Loucy (cell line): ENCODE data around the gene DCUN1D4.

Source experiments
- EZH2phosphoT487 ChIP-seq: fragments of 200-600 bp; IDR thresholded peaks from 2 replicates; pipeline ENCODE4 v1.6.1; 2018; ENCODE audit warnings: antibody characterized with exemption, mild to moderate bottlenecking, moderate library complexity, borderline replicate concordance
- TF ChIP-seq, protein P1 (sequence below): fragments of 200-600 bp; sonication (generic); conservative IDR thresholded peaks from 2 replicates; pipeline ENCODE4 v1.5.1; 2014; ENCODE audit warnings: mild to moderate bottlenecking, antibody characterized with exemption, low read length

DNA sequence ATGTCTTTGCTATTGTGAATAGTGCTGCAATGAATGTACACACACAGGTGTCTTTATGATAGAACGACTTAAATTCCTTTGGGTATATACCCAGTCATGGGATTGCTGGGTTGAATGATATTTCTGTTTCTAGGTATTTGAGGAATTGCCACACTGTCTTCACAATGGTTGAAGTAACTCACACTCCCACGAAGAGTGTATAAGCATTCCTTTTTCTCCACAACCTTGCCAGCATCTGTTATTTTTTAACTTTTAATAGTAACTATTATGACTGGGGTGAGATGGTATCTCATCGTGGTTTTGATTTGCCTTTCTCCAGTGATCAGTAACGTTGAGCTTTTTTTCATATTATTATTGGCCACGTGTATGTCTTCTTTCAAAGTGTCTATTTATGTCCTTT, 17.6 kb upstream of the DCUN1D4 start:
- TF ChIP-seq, protein P1, sequence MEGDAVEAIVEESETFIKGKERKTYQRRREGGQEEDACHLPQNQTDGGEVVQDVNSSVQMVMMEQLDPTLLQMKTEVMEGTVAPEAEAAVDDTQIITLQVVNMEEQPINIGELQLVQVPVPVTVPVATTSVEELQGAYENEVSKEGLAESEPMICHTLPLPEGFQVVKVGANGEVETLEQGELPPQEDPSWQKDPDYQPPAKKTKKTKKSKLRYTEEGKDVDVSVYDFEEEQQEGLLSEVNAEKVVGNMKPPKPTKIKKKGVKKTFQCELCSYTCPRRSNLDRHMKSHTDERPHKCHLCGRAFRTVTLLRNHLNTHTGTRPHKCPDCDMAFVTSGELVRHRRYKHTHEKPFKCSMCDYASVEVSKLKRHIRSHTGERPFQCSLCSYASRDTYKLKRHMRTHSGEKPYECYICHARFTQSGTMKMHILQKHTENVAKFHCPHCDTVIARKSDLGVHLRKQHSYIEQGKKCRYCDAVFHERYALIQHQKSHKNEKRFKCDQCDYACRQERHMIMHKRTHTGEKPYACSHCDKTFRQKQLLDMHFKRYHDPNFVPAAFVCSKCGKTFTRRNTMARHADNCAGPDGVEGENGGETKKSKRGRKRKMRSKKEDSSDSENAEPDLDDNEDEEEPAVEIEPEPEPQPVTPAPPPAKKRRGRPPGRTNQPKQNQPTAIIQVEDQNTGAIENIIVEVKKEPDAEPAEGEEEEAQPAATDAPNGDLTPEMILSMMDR: no peak
- no peak for TF ChIP-seq EZH2phosphoT487
